Thyroid gland (tissue), 4 donors: ENCODE measurements around the gene WHRN.

Experiments used
- POLR2A ChIP-seq, 2 donors: fragments of 450-650 bp; IDR thresholded peaks; one replicate each; pipeline ENCODE4 v1.6.1; 2017; ENCODE audit warnings: antibody characterized with exemption in 2 of 2, mild to moderate bottlenecking in 2 of 2, moderate library complexity in 1 of 2
- TF ChIP-seq, protein P1 (sequence below), 6 experiments: fragments of 200-600 bp in 3 of 6; fragments of 450-650 bp in 3 of 6; sonication (generic) in 3 of 6; IDR thresholded peaks; one replicate each; pipeline ENCODE4 v1.5.1; 2016 to 2019; ENCODE audit warnings: antibody characterized with exemption in 6 of 6, mild to moderate bottlenecking in 2 of 6, inconsistent platforms in 1 of 6, moderate library complexity in 1 of 6

DNA sequence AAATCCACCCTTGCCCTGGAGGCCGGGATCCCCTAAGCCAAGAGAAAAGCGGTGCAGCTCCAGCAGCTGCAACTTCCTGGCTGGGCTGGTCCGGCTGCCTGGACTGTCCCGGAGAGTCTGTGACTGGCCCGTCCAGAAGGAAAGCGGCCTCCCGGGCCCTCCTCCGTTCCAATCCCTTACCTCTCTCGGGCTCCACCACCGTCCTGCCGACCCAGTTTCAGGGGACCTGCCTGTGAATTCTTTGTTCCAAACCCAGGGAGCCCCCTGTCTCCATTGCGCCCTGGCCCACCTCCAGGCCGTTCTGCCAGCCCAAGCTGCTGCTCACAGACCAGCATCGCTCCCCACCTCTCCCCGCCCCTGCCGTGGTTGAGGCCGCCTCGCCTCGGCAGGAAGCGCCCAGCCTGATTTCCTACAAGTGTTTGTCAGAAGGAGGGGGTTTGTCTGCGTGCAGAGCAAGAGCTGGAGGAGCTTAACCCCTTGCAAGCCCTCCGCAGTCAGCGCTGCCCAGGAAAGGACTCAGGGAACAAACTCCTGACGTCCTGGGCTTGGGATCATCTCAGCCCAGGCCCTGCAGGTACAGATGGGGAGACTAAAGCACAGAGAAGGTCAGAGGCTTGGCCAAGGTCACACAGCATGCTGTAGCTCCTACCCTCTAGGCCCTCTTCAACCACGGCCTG, 117.5 kb downstream of the WHRN start, which contains the start of gene AKNA:
- TF ChIP-seq, protein P1, sequence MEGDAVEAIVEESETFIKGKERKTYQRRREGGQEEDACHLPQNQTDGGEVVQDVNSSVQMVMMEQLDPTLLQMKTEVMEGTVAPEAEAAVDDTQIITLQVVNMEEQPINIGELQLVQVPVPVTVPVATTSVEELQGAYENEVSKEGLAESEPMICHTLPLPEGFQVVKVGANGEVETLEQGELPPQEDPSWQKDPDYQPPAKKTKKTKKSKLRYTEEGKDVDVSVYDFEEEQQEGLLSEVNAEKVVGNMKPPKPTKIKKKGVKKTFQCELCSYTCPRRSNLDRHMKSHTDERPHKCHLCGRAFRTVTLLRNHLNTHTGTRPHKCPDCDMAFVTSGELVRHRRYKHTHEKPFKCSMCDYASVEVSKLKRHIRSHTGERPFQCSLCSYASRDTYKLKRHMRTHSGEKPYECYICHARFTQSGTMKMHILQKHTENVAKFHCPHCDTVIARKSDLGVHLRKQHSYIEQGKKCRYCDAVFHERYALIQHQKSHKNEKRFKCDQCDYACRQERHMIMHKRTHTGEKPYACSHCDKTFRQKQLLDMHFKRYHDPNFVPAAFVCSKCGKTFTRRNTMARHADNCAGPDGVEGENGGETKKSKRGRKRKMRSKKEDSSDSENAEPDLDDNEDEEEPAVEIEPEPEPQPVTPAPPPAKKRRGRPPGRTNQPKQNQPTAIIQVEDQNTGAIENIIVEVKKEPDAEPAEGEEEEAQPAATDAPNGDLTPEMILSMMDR (IDR thresholded peaks at IDR 0.05) = no peak
- TF ChIP-seq POLR2A (IDR thresholded peaks at IDR 0.05) = peak in 1 of 2 donors; percentile 64
